HG03196 (cell line): Measurements from ENCODE around the gene KDM4B.

Source experiments
- ATAC-seq: cut with Tn5 transposase; IDR thresholded peaks from one replicate; pipeline ENCODE4 v1.9.1; 2021; ENCODE audit not compliant: unreplicated experiment

Gene KDM4B

DNA sequence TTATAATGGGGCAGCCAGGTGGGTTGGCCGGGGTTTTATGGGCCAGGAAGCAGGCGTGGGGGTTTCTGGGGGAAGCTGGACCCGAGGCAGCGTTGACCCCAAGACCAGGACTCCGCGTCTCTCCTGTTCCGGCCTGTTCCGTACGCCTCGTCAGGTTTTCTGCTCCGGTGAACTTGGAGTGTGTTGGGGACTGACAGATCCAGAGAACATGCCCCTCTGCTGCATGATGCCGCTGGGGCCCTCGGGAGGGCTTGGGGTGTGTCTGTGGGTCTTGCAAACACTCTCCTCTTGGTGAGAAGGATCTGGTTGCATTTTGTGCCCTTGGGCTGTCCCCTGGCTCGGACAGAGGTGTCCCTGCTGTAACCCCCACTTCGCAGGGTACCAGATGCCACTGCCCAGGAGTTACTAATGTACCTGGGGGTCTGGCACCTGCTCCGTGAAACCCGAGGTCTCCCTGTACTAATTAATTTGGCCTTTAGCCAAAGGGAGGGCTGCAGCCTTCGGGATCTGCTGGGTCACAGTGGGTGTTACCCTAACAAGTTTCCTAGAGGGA lies 15.6 kb downstream of the KDM4B start:
- no peak for ATAC-seq

DNA sequence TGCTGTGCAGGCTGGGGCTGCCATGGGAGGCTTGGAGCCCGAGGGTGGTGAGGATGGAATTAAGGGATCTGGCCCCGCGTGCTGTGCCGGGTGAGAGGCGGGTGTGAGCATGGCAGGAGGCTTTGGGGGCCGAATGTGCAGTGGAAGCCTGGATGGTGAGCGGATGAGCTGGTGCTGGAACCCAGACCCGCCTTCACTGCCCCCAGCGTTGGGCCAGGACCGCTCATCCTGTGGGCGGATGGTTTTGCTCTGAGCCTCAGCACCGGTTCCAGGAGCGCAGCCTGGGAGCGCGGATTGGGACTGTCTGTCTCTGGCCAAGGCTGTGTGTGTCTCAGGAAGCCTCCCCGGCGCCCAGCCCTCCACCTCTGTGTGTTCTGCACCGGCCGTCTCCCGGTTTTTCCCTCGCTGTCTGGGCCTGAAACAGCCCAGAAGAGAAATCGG lies 16.7 kb downstream of the KDM4B start:
- no peak for ATAC-seq

DNA sequence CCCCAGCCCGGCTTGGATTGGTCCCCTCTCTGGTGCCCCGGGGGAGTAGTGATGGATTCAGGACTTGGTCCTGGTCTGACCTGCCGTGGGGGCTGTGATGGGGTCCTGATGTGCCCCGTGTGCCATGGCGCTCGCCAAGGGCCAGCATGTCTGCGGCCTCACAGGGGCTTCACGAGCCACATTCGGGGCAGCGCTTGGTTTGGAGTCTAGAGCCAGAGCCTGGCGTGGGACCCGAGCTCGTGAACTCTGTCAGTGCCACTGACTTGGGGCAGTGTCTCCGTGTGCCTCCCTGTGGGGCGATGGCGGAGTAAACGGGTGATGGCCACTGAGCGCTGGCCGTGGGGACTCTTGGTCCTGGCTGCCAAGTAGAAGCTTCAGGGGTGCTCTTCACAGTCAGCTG lies 17.1 kb downstream of the KDM4B start:
- ATAC-seq, result no peak

DNA sequence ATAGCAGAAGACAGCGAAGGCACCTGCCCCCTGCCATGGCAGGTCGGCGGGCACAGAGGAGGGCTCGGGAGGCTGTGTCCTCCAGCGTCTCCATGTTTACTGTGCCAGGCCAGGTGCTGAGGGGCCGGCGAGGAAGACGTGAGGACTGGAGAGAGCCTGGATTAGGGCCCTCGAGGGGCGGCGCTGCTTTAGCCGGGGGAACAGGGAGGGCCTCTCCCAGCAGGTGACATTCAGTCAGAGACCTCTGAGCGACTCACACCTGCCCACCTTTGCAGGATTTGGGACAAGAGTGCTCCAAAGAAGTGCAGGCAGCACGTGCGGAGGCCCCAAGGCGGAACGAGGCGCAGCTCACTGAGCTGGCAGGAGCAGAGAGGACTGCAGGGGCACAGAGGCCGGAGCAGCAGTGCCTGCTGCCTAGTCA lies 17.6 kb downstream of the KDM4B start:
- no peak for ATAC-seq

DNA sequence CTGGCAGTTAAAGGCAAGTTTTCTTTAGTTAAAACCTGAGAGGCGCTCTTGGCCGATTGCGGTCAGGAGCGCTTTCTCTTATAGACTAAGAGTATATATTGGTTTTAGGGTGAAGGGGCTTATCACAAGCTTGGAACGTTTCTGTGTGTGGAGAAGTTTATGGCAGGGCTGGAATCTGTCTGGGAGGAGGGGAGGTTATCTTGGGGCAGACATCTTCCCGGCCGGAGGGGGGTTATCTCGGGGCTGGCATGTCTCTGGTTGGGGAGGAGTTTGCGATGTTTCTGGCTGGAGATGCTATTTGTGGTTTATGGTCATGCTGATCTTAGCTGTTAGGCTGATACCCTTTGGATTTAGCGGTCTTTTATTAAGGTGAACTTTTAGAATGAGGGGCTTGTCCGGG lies 18.3 kb downstream of the KDM4B start:
- ATAC-seq, result no peak

DNA sequence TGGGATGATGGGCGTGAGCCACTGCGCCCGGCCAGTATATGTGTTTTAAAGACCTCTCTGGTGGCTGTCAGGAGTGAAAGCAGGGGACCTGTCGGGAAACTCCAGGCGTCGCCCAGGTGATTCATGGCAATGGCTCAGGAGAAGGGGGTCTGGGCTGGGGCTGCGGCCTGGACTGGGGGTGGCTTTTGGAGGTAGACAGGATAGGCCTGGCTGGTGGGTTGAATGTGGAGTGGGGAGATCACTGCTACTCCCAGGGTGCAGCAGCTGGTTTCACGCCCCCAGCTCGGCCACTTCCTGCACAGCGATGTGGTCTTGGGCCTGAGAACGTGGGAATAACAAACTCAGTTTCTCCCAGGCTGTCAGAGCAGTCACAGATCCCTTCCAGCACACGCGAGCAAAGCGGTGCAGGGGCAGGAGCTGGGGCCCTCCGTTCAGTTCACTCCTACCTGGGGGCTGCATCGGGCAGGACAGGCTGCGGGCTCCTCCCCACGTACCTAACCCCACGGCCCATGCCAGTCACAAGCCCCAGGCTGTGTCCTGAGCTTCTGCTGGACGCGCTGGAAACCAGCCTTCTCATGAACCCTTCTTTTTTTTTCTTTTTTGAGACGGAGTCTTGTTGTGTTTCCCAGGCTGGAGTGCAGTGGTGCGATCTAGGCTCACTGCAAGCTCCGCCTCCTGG lies 18.9 kb downstream of the KDM4B start:
- no peak for ATAC-seq

DNA sequence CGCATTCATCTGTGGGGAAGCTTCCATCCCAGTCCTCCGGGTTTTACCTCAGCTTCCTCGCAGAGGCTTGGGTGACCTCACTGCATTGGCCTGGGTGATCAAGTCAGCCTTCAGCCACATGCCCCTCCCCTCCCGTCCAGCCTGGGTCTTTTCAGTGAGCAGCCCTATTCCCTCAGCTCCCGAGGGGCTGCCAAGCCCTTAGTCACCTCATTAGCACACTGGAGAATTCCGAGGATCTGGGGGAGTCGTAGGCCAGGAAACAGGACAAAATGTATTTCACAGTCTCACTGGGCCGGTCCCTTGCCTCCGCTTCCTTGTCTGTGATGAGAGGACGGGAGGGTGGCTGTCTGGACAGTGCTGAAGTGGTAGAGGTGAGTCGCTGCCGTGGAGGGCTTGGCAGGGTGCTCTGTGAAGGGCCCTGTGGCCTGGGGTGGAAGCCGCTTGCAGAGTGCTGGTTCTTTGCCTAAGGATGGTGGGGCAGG lies 19.9 kb downstream of the KDM4B start:
- no peak for ATAC-seq

DNA sequence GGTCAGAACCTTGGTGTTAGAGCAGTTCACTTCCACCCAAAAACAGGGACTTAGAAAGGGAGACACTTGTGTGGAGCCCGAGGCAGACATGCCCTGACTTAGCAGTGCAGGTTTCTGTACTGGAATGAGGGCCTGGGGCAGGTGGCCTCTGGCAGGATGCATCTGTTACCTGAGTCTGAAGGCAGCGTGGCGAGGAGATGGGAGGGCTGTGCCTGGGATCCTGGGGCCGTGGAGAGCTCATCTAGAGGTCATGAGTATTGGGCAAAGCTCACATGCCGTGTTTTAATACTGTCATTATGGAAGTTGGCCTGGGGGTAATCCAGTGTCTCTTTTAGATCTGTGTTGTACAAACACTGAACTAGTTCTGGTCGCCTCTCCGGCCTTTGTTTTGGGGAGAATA lies 21.4 kb downstream of the KDM4B start:
- no peak for ATAC-seq

DNA sequence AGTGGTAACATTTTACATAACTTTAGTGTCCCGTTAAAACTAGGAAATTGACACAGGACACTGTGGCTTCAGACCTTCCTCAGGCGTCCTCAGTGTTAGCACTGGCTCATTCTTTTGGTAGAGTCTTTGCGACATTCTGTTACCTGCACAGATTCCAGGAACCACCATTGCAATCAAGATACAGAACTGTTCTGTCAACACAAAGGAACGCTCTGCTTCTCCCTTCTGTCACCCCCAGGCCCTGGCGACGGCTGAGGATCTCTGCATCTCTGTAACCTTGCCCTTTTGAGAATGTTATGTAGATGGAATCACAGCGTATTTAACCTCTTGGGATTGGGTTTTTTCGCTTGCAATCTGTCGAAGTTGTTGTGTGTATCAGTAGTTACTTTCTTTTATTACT lies 22.6 kb downstream of the KDM4B start:
- no peak for ATAC-seq

DNA sequence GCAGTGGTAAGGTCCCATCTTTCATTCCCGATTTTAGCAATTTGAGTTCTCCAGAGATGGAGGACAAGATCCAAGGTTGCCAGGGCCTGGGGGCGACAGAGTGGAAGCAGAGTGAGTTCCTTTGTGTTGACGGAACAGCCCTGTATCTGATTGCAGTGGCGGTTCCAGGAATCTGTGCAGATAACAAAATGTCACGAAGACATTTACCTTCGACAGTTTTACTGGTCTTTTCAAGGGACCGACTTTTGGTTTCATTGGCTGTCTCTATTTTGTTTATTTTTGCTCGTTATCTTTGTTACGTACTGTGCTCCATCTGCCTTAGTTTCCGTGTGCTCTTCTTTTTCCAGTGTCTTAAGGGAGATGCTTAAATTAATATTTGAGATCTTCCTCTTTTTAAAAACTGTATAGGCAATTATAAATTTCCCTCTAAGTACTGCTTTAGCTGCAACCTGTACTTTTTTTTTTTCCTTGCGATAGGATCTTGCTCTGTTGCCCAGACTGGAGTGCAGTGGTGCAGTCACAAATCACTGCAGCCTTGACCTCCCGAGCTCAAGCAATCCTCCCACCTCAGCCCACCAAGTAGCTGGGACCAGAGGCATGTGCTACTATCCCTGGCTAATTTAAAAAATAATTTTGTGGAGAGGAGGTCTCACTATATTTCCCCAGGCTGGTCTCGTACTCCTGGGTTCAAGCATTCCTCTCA lies 23.2 kb downstream of the KDM4B start:
- ATAC-seq, result no peak

DNA sequence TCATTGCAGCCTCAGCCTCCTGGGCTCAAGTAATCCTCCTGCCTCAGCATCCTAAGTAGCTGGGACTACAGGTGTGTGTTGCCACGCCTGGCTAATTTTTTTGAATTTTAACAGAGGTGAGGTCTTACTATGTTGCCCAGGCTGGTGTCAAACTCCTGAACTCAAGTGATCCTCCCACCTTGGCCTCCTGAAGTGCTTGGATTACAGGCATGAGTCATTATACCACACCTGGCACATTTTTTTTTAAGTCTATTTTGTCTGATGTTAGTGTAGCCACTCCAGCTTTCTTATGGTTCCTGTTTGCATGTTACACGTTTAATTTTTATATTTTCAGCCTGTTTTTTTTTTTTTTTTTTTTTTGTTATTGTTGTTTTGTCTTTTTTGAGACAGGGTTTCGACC lies 24.8 kb downstream of the KDM4B start:
- ATAC-seq, result no peak

DNA sequence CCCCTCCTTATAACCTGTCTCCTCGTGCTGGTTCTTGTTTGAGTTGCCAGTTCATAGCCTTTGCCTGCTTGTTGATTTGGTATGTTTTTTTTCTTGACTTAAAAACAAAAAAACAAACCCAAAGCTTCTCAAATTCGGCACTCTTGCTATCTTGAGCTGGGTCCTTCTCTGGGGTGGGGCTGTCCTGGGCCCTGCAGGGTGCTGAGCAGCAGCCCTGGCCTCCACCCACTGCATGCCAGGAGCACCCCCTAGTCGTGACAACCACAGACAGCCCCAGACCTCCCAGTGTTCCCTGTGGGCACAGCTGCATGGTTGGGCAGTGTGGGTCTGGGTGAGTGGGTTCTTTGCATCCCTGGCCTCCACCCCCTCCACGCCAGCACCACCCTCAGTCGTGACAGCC lies 27.8 kb downstream of the KDM4B start:
- ATAC-seq, result no peak

DNA sequence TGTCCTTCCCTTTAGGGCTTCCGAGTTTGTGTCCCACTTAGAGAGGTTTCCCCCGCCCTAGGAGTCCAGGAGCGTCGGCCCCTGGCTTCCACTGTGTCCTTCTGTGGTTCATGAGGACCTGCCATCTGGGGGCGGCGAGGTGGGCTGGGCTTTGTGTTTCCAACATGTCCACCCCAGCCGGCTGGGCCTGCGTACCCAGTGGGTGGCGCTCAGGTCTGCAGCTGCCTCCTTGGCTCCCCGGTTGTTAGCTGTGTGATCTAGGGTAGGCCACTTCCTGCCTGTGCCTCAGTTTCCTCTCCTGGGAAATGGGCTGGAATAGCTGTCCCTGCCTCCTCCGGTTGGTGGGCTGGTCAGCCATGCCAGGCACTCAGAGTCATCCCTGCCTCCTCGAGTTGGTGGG lies 28.4 kb downstream of the KDM4B start:
- no peak for ATAC-seq

DNA sequence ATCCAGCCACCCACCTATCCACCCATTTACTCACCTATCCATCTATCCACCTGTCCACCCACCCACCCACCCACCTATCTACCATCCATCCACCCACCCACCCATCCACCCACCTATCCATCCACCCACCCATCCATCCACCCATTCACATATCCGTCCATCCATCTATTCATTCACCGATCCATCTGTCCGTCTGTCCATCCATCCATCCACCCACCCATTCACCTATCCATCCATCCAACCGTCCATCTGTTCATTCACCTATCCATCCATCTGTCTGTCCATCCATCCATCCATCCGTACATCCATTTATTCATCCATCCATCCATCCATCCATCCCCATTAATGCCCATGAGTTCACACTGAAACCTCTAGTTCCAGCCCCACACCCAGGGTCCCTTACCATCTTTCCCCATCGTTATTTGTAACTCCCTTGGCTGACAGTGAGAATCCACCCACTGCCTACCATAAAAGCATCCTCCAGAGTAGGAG lies 31.3 kb downstream of the KDM4B start:
- ATAC-seq, result no peak

DNA sequence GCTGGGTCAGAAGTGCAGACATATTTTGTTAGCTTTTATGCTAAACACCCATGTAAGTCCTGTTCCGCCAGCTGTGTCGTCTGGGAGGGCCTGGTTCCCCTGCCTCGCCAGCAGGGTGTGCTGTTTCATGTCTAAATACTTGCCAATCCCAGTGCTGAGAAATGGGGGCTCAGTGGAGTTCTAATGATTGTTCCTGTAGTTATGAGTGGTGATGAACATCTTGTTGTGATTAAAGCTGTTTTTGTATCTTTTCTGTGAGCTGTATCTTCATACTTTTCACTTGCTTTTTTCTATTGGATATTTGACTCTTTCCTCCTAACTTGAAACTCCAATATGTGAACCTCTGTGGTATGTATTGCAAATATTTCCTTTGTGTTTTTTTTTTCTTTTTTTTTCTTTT lies 32.7 kb downstream of the KDM4B start:
- no peak for ATAC-seq

DNA sequence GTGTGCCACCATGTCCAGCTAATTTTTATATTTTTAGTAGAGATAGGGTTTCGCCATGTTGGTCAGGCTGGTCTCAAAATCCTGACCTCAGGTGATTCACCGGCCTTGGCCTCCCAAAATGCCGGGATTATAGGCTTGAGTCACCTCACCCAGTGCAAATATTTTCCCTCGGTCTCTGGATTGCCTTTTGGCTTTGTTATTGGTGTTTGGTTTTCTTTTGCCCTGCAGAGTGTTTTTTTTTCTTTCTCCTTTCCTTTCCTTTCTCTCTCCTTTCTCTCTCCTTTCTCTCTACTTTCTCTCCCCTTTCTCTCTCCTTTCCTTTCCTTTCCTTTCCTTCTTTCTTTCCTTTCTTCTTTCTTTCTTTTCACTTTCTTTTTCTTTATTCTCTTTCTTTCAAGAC lies 33.2 kb downstream of the KDM4B start:
- ATAC-seq, result no peak

DNA sequence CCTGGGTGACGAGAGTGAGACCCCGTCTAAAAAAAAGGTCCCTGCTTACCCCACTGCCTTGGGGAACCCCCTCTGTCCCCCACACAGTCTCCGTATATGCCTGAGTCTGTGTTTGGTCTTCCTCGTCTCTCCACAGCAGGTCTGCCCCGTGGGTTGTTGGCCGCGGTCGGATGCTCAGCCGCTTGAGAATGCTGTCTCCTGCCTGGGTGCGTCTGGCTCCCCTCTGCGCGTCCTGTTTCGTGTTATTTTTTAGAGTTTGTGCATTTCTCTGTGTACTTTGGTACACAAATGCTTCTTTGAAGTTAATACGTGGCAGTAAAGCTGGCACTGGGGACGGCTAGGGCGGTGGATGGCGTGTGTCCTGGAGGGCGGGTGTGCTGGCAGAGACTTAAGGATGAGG lies 34.9 kb downstream of the KDM4B start:
- no peak for ATAC-seq

DNA sequence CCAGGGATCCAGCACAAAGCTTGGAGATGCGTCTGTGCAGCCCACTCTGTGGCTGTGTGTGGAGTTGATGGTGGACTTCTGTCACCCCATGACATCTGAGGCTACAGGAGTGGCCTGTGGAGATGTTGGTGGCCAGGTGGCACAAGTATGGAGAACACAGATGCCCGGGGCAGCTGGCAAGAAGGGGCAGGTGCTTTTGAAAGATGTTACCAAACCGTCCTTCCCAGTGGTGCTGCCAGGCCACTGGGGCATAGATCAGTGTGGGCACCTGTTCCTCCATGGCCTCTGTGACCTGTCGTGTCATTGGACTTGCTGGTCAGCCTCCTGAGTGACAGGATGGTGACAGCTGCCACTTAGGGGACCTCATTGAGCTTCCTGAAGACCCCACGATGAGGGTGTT lies 36.2 kb downstream of the KDM4B start:
- ATAC-seq, result no peak

DNA sequence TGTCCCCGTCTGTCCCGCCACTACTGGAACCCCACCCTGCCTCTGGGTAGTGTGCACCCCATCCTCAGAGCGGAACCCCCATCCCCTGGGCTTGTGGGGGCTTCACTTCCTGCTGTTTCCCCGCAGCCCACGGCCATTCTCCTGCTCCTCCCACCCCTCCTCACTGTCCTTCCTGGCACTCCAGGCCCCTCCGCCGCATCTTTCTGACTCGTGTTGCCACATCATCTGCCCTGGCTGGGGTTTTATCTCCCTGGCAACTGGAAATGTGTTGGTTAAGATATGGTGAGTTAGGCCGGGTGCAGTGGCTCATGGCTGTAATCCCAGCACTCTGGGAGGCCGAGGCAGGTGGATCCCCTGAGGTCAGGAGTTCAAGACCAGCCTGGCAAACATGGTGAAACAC lies 37.3 kb downstream of the KDM4B start:
- ATAC-seq, result no peak

DNA sequence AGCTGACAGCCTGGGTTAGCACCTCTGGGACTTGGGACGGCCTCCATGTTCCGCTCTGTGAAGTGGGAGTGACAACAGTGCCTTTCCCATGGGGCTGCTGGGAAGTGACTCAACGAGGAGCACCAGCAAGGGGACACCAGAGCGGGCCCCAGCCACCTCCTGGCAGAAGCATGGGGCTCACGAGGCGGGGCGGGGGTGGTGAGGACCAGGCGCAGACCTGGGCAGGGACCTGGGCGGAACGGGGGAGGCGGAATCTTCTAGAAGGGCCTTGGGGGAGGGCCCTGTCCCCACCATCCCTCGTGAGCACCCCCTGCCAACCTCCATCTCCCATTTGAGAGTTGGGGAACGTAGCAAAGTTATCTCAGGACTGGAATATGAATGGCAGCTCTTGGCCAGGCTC lies 37.9 kb downstream of the KDM4B start:
- no peak for ATAC-seq

DNA sequence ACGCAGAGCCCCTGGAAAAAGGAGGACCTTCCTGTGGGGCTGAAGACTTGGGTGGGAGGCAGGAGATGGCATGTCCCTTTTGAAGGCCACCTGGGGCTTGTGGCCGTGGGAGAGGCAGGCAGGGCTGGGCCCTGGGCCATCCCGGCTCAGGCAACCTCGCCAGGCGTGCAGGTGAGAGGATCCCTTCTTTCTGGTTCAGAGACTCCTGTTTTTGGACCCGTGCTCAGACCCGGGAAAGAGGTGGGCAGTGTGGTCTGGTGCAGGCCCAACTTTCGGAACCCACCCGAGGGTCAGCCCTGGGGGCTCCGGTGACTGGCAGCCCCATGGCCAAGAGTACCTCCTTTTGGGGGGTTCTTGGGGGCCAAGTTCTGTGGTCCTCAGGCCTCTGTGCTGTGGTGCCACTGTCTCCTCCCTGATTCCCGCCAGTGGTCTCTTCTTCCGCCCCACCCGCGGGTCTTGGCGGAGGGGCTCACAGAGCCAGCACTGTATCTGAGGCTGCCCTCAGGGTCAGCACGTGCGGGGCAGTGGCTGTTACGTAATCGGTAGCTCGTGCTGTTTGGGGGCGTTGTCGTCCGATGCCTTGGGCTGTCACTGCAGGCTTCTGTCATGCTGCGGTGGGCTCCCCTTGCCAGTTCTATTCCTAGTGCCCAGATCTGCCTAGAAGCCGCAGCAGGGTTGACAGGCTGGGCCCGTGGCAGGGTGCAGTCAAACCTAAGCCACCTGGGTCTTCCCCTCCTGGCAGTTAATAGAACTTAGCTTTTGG lies 42.7 kb downstream of the KDM4B start:
- no peak for ATAC-seq
